NCI-H146 (cell line): Measurements from ENCODE around the gene CDYL2.
"Not testable (repeated sequence)": the region's sequence is repeated elsewhere in the genome, so short reads cannot be mapped to it uniquely, and the experiment has no call there.

Source experiments
- DNase-seq: peaks from one replicate; lab custom pipeline; 2025; lab: John Stamatoyannopoulos, UW

Gene CDYL2

DNA sequence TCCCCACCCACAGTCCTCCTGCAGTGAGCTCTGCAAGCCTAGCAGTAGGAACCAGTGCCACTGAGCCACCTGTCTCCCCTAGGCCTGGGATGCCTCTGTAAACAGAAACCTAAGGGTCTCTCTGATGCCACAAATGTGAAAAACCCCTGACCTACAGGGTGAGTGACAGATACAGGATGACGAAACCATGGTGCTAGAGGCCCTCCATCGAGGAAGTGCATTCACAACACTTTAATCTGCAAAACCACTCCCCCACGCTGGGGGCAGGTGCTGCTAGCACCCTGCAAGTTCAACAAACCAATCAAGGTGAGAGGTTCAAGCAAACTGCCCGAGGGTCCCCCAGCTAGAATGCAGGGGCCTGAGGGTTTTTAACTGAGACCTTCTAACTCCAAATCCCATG is 59.5 kb downstream of the CDYL2 start:
- no peak for DNase-seq

DNA sequence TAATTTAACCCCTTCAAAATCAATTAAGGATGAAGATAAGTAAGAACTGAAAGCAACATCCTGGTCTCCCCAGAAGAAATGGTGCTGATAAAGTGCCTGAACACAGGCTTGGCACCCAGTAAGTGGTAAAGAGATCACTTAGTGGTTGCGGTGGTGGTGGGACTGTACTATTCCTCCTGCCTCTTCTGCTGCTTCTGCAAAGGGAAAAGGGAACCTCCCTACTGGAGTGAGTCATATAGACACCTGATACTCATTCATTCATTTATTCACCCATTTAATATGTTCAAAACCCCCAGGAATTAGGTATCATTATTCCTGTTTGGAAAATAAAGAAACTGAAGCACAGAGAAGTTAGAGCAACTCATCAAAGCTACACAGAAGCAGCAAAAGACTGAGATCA is 60.6 kb downstream of the CDYL2 start:
- no peak for DNase-seq

DNA sequence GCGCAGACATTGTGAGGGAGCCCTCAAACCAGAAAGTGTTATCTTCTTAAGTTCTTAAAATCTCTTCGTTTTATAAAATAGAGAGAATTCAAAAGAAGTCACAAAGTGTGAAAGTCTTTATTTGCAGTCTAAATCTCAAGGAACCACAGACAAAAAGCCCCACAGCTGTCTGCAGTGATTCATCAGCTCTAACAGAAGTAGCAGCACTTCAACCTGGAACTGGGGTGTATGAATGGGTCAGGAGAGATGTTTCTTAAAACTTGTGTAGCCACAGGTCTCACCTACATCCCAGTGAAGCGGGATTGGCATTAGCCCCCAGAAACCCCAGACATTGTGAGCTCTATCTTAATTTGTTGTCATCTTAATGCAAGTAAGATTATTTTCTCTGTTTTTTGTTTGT is 61.1 kb downstream of the CDYL2 start:
- DNase-seq: no peak

DNA sequence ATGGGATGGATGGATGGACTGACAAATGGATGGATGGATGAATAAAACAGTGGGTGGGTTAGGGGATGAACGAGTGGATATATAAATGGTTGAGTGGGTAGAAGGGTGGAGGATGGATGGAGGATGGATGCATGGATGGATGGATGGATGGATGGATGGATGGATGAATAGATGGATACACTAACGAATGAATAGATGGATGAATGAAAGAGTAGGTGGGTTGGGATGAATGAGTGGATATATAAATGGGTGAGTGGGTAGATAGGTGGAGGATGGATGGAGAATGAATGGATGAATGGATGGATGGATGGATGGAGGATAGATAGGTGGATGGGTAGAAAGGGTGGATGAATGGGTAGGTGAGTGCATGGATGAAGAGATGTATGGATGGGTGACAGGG is 62.1 kb downstream of the CDYL2 start:
- DNase-seq: no peak

DNA sequence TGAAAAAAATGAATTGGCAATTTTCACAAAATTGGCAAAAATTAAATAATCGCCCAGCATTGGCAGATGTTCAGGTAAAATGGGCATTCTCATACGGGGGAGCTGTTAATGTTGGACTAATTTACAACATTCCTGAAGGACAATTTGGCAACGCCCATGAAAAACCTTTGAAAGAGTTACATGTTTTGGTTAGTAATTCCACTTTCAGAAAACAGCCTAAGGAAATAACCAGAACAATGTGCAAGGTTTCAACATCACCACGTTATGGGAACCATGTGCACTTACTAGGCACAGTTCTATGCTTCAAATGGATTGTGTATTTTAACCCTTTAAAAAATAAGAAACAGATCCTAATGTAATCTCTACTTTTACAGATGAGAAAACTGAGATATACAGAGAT is 62.7 kb downstream of the CDYL2 start:
- DNase-seq: no peak

DNA sequence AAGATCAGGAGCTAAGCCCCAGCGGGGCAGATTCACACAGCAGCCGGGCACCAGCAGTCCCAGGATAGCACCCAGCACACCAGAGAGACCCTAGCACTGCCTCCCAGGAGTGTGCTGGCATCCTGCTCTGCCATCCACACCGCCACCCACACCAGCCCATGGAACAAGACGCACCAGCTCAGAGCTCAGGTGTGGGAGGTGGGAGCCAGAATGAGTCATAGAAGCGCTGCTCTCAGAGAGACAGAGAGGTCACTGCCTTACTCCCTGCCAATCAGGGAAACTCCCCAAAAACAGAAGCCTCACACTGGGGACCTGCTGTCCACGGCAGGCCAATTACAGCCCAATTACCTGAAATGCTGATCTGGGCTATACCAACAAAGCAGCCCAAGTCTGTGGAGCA is 64.9 kb downstream of the CDYL2 start:
- DNase-seq: no peak

DNA sequence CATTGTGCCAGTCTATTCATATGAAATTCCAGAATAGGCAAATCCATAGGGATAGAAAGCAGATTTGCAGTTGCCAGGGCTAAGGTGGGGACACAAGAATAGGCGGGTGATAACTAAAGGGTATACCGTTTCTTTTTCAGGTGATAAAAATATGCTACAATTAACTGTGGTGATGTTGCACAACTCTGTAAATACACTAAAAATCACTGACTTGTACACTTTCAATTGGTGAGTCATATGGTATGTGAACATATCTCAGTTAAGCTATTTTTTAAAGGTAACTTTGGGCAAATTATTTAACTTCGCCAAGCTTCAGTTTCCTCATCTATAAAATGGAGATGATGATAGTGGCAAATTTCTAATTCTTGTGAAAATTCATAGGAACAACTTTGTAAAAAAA is 65.9 kb downstream of the CDYL2 start:
- DNase-seq: no peak

DNA sequence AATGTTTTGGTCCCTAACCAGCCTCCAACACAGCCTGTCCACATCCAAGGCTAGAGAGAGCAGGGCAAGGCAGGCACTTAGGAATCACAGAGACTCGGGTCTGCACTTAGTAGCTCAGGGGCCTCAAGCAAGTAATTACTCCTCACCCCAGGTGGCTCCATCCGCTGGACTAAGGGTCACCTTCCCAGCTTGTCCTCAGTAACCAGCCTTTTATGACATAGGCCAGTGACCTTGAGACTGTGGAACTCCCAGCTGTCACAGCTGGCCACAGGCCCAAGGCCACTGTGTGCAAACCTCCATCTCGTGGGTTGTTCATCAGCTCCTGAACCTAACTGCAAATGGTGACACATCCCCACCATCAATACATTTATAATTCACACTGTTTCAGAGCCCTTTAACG is 68.6 kb downstream of the CDYL2 start:
- no peak for DNase-seq

DNA sequence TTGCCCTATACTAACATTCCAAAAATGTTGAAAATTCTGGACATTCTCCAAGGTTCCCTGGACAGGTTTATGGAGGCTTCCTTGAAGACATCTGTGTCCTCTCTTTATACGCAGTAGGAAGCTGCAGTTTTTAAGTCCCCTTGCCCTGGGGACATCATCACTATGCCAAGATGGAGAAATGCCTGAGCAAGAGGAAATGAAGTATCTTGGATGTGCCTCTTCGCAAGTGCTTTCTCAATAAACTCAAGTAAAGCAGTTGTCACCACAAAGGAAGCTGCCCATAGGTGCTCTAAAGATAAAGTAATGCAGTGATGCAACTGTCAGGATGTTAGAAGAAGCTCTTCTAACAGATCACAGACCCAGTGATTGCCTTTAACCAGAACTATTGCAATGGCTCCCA is 71.0 kb downstream of the CDYL2 start:
- no peak for DNase-seq

DNA sequence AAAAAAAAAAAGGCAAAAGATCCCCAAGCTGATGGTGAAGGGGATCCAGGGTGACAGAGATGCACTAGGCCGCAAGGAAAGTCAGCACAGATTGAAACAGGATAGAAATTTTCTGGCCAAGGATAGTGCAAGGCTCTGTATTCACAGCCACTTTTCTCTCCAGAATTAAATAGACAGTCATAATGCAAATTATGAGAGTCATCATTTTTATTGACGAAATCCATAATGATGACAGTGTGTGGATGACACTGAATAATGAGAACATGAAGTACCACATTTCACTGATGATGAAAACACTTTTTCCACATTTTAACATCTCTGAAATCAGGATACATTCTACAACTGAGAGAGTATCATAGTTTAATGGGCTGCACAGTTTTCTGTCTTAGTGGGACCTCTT is 72.5 kb downstream of the CDYL2 start:
- DNase-seq: no peak

DNA sequence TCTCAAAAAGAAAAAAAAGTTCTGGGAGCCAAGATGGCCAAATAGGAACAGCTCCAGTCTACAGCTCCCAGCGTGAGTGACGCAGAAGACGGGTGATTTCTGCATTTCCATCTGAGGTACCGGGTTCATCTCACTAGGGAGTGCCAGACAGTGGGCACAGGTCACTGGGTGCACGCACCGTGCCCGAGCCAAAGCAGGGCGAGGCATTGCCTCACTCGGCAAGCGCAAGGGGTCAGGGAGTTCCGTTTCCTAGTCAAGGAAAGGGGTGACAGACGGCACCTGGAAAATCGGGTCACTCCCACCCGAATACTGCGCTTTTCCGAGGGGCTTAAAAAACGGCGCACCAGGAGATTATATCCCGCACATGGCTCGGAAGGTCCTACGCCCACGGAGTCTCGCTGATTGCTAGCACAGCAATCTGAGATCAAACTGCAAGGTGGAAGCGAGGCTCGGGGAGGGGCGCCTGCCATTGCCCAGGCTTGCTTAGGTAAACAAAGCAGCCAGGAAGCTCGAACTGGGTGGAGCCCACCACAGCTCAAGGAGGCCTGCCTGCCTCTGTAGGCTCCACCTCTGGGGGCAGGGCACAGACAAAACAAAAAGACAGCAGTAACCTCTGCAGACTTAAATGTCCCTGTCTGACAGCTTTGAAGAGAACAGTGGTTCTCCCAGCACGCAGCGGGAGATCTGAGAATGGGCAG is 77.2 kb downstream of the CDYL2 start:
- not testable (repeated sequence) for DNase-seq

DNA sequence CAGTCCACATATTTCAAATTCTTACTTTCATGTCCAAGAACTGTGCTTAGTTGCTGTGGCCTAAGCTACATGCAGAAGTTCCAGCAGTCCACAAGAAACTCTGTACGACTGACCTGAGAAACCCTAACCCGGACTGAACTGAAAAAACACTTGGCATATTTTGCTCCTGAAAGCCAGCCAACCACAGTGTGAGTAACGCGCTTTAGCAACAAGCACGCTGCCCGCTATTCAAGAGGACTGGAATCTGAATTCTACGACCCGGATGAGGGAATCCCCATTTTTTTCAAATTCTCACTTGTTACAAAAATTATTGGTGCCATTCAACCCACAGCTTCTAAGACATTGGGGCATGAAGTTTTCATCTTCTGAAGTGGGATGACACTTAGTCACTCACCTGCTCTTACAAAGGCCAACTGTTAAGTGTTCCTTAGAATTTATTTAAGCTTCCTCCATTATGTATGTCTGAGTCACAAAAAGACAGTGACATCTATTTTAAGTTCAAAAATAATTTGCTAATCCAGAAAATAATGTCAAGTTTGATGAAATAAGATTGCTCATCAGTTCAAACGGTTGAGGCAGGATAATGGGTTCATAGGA is 78.7 kb downstream of the CDYL2 start:
- no peak for DNase-seq

DNA sequence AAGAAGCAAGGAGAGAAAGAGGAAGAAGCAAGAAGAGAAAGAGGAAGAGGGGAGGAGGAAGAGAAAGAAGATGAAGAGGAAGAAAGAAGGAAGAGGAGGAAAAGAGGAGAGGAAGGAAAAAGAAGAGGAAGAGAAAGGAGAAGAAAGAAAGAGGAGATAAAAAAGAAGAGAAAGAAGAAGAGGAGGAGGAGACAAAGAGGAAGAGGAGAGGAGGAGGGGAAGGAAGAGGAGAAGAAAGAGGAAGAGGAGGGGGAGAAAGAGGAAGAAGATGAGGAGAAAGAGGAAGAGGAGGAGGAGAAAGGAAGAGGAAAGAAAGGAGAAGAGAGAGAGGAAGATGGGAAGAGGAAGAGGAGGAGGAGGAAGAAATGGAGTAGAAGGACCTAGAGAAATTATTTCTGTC is 80.4 kb downstream of the CDYL2 start:
- no peak for DNase-seq

DNA sequence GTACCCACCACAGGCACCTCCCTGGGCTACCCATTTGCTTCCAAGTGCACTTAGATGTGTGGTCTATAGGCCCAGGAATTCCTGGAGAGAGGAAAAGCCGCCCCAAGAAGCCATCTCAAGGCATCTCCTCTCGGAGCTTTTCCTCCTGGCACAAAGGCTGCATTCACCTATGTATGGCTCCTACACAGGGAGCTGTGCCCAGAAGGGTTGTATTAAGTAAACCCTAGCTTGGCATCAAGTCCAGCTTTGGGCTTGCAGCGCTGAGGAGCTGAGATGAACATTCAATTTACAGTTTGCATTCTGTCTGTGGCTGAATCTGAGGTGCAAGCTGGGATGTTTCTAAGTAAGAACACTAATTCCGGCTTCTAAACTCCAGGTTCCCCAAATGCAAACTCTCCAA is 81.3 kb downstream of the CDYL2 start:
- no peak for DNase-seq

DNA sequence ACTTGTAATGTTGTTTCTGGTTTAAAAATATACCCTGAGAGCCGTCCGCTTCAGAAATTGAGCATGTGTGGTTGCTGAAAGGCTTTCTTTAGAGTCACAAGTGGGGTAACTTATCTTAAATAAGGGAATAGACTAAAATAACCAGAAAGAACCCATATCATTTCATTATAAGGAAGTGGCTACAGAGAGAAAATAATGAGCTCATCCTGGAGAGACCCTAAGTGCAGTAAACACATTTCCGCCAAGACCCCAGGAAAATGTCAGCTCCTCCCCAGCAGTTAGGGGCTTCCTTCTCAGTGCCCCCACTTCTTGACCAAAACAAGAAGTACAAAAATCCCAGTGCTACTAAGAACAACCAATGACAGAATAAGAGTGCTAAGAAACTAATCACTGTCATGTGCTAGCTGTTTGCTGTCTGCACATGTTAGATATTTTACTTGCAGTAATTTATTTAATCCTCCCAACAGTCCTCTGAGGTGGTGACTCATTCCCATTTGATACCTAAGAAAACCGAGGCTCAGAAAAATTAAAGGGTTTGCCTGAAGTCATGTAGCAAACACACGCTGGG is 83.5 kb downstream of the CDYL2 start:
- no peak for DNase-seq

DNA sequence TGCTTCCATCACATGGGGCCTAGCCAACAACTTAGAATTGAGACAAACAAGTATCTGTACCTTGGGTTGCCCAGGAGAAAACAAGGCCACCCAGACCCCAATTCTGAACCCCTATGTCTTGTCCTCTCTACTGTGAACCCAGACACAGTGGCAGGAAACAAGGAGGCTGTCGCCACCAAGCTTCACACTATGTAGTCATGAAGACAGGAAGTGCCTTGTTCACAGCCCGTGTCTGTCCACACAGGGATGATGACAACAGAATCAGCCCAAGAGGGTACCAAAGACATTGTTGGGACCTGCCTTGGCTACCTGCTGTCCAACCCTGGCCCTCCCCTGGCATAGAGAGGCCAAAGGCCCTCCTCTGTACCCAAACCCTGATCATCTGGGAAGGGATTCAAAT is 84.8 kb downstream of the CDYL2 start:
- DNase-seq: no peak

DNA sequence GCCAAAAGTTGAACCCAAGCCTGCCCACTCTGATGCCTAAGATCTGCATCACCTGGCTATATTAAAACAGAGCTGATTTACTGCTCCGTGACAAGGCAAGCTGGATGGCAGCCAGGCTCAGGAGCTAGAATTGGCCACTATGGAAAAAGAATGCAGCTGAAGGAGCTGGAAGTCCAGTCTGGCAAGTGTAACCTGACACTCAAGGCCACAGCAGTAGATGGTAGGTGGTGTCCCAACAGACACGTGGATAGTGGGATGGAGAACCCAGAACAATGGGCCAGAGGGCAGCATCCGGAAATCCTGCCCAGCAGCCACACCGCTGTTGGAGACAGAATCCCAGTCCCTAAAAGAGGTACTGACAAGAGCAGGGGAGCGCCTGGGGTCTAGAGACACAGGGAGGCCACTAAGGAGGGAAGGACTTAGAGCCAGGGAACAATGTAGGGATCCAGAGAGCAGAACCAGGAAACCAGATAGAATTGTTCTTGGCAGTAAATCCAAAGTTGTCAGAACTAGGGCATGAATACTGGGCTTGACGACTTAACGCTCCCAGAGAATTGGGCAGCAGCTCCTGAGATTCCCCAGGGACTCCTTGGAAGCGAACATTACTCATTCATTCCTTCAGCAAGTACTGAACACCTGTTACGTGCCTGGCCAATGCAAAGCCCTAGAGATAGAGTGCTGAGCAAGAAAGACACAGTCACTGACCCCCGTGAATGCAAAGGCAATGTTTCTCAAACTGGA is 85.7 kb downstream of the CDYL2 start:
- no peak for DNase-seq

DNA sequence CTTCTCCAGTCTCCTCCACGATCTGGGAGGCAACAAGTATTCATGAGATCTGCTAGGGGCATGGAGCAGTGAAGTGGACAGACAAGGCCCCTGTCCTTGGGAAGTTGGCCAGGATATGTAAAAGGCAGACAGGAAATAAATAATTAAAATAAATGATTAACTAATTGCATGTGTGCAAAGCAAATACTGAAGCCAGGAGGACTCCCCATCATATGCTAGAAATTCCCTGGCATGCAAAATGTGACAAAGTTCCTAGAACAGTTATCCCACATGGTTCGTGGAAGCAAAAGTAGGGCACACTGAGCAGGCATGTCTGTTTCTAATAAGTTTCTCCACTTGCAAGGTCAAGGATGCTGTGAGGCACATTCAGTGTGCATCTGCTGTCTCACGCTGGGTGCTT is 86.8 kb downstream of the CDYL2 start:
- no peak for DNase-seq

DNA sequence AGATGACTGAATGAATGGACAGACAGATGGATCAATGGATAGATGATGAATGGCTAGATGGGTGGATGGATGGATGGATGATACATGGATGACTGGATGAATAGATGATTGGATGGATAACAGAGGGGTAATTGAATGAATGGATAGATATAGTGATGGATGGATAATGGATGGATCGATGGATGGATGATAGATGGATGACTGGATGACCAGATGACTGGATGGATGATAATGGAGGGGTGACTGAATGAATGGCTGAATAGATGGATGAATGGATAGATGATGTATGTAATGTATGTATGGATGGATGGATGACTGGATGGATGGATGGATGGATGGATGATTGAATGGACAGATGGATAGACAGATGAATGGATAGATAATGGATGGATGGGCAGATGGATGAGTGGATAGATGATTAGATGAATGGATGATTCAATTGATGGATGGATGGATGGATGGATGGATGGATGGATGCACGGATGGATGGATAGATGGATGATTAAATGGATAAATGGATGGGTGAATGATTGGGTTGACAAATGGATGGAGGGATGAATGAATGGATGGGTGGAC is 87.7 kb downstream of the CDYL2 start:
- no peak for DNase-seq

DNA sequence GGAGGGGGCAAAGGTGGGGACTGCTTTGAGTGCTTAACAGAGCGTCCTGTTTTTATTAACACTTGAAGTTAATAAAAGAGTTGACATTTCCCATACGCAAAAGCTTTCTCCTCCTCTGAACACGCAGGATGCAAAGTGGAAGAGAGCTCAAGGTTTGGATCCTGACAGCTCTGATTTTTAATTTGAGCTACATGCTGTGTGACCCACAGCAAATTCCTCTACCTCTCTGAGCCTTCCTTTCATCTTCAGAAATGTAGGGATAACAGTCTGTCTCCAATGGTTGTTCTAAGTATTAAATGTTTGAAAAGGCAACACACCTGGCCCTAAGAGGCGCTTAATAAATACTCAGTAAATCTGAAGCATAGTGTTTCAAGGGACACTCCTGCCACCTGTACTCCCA is 93.0 kb downstream of the CDYL2 start:
- no peak for DNase-seq

DNA sequence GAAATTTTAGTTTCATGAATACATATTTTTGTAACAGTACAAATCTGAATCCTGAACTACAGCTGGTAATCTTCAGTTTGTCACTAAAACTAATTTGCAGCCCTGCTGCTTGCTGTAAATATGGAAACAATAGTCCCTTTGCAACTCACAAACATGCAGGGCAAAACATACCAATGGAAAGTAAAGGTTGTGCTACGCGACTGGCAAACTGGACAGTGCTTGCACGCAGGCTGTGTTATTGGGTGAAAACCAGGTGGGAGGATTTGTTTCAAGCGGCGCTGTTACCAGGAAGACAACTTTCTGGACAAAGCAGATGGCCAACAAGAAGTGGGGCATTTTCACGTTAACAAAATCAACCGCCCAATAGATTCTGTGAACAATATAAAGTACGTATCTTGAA is 93.5 kb downstream of the CDYL2 start:
- DNase-seq: no peak

DNA sequence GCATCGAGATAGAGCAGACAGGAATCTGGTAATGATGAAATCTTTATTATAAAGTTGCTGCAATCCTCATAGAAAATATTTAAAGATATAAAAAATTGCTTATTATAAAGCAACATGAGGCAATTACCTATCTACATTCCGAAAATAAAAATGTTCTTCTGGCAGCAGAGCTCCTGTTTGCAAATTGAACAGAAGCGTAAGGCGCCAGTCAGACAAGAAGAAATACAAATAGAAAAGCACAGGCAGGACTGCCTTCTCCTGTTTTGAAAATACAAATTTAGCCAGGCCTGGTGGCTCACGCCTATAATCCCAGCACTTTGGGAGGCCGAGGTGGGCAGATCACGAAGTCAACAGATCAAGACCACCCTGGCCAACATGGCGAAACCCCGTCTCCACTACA is 95.6 kb downstream of the CDYL2 start:
- DNase-seq: no peak

DNA sequence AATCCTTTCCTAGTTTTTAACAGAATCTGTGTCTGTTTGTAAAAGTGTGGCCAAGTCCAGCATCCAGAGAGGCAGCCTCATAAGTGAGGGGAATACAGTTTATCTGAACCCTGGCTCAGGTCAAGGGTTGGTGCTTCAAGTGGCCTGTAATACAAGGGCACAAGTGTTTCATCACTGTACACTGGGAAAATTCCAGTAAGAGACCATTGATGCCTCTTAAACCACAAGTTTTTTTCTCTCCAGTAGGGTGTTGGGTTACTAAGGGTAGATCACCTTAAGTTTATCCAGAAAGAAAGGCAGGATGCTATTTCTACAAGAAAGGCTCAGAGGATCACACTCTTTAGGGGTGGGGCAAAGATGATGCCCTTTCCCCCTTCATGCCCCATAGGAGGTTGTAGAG is 96.7 kb downstream of the CDYL2 start:
- no peak for DNase-seq
